ENCODE data around the gene ITIH3.
A peak's percentile ranks its signal among the peaks of the same experiment; 100 is the strongest.

Gene ITIH3

DNA sequence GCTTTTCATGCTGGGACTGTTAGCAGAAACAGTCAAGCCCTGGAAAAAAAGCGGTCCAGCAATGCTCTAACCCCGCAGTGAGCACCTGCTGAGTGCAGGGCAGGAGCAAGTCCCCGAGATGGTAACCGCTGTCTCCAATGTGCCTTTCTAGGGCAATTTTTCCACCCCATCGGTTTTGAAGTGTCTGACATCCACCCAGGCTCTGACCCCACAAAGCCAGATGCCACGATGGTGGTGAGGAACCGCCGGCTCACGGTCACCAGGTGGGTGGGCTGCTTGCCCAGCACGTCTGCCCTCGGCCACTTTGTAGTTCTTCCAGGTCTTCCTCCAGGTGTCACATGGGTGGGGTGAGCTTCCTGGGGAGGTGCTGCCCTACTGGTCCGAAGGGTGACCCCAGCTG, 3.2 kb upstream of the ITIH3 start:
- DNase-seq (ENCODE audit: low read depth in 2 of 2): no peak
- TF ChIP-seq, protein P1, sequence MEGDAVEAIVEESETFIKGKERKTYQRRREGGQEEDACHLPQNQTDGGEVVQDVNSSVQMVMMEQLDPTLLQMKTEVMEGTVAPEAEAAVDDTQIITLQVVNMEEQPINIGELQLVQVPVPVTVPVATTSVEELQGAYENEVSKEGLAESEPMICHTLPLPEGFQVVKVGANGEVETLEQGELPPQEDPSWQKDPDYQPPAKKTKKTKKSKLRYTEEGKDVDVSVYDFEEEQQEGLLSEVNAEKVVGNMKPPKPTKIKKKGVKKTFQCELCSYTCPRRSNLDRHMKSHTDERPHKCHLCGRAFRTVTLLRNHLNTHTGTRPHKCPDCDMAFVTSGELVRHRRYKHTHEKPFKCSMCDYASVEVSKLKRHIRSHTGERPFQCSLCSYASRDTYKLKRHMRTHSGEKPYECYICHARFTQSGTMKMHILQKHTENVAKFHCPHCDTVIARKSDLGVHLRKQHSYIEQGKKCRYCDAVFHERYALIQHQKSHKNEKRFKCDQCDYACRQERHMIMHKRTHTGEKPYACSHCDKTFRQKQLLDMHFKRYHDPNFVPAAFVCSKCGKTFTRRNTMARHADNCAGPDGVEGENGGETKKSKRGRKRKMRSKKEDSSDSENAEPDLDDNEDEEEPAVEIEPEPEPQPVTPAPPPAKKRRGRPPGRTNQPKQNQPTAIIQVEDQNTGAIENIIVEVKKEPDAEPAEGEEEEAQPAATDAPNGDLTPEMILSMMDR (IDR thresholded peaks at IDR 0.05; ENCODE audit: low read depth, low read length): no peak
- no peak overlapping the region for H3K4me3 ChIP-seq (replicated peaks in 1 of 2; ENCODE audit: low read depth in 2 of 2, low read length in 2 of 2)

DNA sequence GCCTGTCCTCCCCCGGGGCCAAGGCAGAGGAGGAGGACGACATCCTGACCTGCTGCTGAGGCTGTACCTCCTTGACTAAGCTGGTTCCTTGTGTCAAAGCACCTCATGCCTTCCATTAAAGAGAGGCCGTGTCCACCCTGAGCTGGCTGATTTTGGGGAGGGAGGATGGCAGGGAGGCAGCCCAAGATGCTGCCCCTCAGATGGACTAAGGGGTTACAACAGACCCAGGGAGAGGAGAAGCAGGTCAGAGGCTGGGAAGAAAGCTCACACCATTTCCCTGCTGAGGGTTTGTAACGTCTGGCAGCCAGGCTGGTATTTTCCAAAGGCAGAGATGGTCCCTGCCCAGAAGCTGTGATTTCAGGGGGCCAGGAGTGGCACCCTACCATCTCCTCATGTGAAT, 2.7 kb upstream of the ITIH3 start:
- DNase-seq (ENCODE audit: low read depth in 2 of 2): no peak
- TF ChIP-seq, protein P1 (IDR thresholded peaks at IDR 0.05; ENCODE audit: low read depth, low read length): no peak
- H3K4me3 ChIP-seq (replicated peaks in 1 of 2; ENCODE audit: low read depth in 2 of 2, low read length in 2 of 2): no peak overlapping the region

DNA sequence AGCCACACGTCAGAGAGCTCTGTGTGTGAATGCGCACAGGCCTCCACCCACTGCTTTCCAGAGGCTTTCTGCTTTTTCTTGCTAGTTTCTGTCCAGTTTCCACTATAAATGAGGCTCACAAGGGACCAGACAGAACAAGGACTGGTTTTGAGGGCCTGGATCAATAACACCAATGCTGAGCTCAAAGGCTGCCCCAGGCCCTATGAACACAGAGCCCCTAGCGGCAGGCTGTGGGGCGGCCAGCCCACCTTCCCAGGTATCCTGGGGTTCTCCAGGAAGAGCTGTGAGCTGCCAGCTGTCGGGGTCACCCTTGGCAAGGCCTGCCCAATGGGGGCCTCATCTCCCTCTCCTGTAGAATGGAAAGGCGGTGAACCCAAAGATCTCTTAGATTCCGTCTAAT, 2.2 kb upstream of the ITIH3 start:
- DNase-seq (ENCODE audit: low read depth in 2 of 2): no peak
- TF ChIP-seq, protein P1 (IDR thresholded peaks at IDR 0.05; ENCODE audit: low read depth, low read length): no peak
- H3K4me3 ChIP-seq (replicated peaks in 1 of 2; ENCODE audit: low read depth in 2 of 2, low read length in 2 of 2): no peak overlapping the region

DNA sequence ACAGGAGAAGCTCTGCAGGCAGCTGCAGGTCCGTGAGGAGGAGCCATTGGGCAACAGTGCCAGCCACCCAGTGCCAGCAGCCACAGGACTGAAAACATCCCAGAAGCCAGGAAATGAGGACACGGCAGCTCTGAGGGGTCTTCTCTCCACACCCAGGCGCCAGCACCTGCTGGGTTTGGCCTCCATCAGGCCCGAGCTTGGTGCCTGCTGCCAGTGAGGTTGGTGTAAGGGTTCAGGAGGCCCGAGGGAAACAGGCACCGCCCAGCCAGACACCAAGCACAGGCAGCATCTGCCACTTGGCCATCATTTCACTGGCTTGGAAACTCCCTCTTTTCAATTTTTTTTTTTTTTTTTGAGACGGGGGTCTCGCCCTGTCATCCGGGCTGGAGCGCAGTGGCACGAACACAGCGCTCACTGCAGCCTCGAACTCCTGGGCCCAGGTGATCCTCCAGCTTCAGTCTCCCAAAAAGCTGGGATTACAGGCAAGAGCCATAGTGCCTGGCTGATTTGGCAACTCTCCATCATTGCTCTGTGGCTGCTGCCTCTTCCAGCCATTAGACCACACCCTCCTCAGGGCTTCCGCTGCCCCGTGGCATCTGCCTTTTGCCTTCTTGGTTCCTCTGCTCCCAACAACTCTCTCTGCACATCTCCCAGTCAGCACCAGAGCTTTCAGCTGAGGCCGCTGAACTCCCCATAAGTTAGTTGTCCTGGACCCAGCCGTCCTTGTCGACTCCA, 1.5 kb upstream of the ITIH3 start:
- H3K4me3 ChIP-seq (replicated peaks in 1 of 2; ENCODE audit: low read depth in 2 of 2, low read length in 2 of 2): no peak overlapping the region
- TF ChIP-seq, protein P1 (IDR thresholded peaks at IDR 0.05; ENCODE audit: low read depth, low read length): no peak
- DNase-seq (ENCODE audit: low read depth in 2 of 2): peak in 1 of 2 donors; percentile 31

DNA sequence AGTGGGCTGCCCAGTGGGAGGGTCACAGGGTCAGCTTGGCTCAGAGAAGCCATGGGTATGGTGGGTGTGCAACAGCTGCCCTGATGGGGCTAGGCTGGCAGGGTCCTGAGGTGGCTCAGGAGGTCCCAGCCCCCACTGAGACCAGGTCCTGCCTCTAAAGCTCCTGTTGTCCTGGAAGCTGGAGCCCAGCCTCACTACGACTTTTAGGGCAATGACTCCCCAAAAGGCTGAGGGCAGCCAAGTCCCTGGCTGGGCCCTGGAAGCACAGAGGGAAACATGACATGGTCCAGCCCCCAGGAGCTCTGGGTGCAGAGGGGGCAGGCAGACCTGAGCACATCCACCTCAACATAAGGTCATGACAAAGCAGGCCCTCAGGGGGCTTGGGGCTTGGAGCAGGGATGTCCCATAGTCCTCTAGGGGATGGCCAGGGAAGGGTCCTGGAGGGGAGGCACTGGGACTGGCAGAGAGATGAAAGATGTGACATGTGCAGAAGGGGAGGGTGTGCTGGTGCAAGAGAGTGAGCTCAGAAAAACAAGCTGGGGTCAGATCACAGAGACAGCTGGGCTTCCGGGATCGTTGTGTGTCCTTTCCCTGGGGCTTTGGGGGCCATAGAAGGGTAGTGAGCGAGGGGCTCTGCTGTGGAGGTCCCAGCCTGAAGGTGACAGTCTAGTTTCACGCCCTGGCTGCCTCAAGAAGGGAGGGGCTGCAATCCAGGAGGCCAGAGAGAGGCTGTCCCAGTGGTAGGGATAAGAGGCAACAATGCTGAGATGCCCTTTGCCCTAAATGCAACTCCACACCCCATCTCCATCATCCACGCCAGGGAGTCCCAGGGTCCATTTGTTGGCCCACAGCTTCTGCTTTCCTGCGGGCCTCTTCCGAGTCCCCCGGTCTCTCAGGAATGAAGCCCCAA, 639 bp upstream of the ITIH3 start:
- H3K4me3 ChIP-seq (replicated peaks in 1 of 2; ENCODE audit: low read depth in 2 of 2, low read length in 2 of 2): no peak overlapping the region
- TF ChIP-seq, protein P1 (IDR thresholded peaks at IDR 0.05; ENCODE audit: low read depth, low read length): no peak

DNA sequence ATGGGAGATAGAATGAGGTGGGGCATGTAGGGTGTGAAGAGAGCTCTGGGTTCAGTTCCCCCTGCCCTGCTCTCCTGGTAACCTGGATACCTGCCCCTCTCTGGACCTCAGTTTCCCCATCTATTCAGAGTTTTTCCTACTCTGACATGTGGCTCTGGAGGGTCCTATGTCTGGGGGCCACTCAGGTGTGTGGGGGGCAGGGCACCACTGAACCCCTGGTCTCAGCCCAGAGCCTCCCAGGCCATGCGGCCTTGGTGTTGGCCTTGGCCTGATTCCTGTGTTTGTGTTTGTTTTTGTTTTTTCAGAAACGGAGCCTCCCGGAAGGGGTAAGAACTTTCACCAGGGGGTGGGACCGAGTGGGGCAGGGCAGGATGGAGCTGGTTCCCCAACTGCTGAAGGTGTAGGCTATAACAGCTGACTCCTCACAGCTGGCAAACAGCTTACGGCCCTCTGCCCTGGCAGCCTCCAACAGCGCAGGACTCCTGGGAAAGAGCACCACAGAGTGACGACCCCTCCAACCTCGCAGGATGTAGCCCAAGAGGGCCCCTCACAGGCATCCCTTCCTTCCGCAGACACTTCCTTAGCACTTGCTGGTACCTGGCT, 803 bp downstream of the ITIH3 start:
- H3K4me3 ChIP-seq (replicated peaks in 1 of 2; ENCODE audit: low read depth in 2 of 2, low read length in 2 of 2): no peak overlapping the region
- TF ChIP-seq, protein P1 (IDR thresholded peaks at IDR 0.05; ENCODE audit: low read depth, low read length): no peak
- DNase-seq (ENCODE audit: low read depth in 2 of 2): no peak

More for the DNA sequence above, 639 bp upstream of the ITIH3 start:
- DNase-seq (ENCODE audit: low read depth in 2 of 2): no peak
